Lower leg skin (tissue), 3 donors: ENCODE measurements around the gene ROS1.

Source experiments
- CTCF ChIP-seq, 3 donors: fragments of 450-650 bp; IDR thresholded peaks; one replicate each; pipeline ENCODE4 v1.5.1; 2016; ENCODE audit warnings: antibody characterized with exemption in 3 of 3, mild to moderate bottlenecking in 3 of 3, moderate library complexity in 2 of 3
- POLR2A ChIP-seq, 2 donors: fragments of 450-650 bp; IDR thresholded peaks; one replicate each; pipeline ENCODE4 v1.6.1; 2016 to 2017; ENCODE audit warnings: antibody characterized with exemption in 2 of 2, mild to moderate bottlenecking in 1 of 2, moderate library complexity in 1 of 2

GRCh38 chr6:117425431-117426153 is at the start of gene ROS1:
- TF ChIP-seq POLR2A (IDR thresholded peaks at IDR 0.05) (no peak), CTCF (IDR thresholded peaks at IDR 0.05) (no peak)
